OCI-LY1 (cell line): ENCODE results near the gene RPS24.

ENCODE experiments used
- H2AFZ ChIP-seq: fragments of 200-600 bp; sonication (generic), shearing (Covaris generic); 2 replicates; pipeline ENCODE4 v1.6.0; 2014; ENCODE audit warnings: antibody characterized with exemption, mild to moderate bottlenecking, low read length
- H3F3A ChIP-seq: fragments of 200-600 bp; sonication (generic), shearing (Covaris generic); 2 replicates; pipeline ENCODE4 v1.6.0; 2014; ENCODE audit warnings: mild to moderate bottlenecking, antibody characterized with exemption, low read length, moderate library complexity; ENCODE audit not compliant: insufficient read depth
- H3K27ac ChIP-seq: fragments of 200-600 bp; sonication (generic); 2 replicates; pipeline ENCODE4 v1.5.1; 2014; ENCODE audit warnings: low read length, mixed run types, mild to moderate bottlenecking, low read depth; ENCODE audit not compliant: poor library complexity, severe bottlenecking
- H3K27me3 ChIP-seq: fragments of 200-600 bp; sonication (generic); 2 replicates; pipeline ENCODE4 v1.6.0; 2014; ENCODE audit warnings: antibody characterized with exemption, mild to moderate bottlenecking, low read length, moderate library complexity; ENCODE audit not compliant: insufficient read depth
- H3K36me3 ChIP-seq: fragments of 200-600 bp; sonication (generic); 2 replicates; pipeline ENCODE4 v1.6.1; 2014; ENCODE audit warnings: mild to moderate bottlenecking, antibody characterized with exemption, low read length, moderate library complexity, mixed read lengths; ENCODE audit not compliant: insufficient read depth
- H3K4me1 ChIP-seq: fragments of 200-600 bp; sonication (generic); 2 replicates; pipeline ENCODE4 v1.5.1; 2014; ENCODE audit warnings: mild to moderate bottlenecking, low read length, moderate library complexity; ENCODE audit not compliant: insufficient read depth, severe bottlenecking
- H3K4me2 ChIP-seq: fragments of 200-600 bp; sonication (generic), shearing (Covaris generic); 2 replicates; pipeline ENCODE4 v1.6.1; 2014; ENCODE audit warnings: low read length
- H3K4me3 ChIP-seq: fragments of 200-600 bp; sonication (generic); 2 replicates; pipeline ENCODE4 v1.5.1; 2014; ENCODE audit warnings: low read length, low read depth, mild to moderate bottlenecking, mixed read lengths; ENCODE audit not compliant: poor library complexity, severe bottlenecking
- H3K79me2 ChIP-seq: fragments of 200-600 bp; shearing (Covaris generic); 2 replicates; pipeline ENCODE4 v1.6.1; 2016; ENCODE audit warnings: mixed run types, low read length, mixed read lengths; ENCODE audit not compliant: insufficient read depth
- H3K9ac ChIP-seq: fragments of 200-600 bp; sonication (generic), shearing (Covaris generic); 2 replicates; pipeline ENCODE4 v1.6.1; 2014; ENCODE audit warnings: mild to moderate bottlenecking, low read length, mixed read lengths
- H3K9me2 ChIP-seq: fragments of 200-600 bp; sonication (generic), shearing (Covaris generic); 2 replicates; pipeline ENCODE4 v1.6.1; 2014; ENCODE audit warnings: low read depth, mild to moderate bottlenecking, low read length, mixed read lengths
- H3K9me3 ChIP-seq: fragments of 200-600 bp; shearing (Covaris generic); 2 replicates; pipeline ENCODE4 v1.6.1; 2014; ENCODE audit warnings: low read length, mixed read lengths
- H4K20me1 ChIP-seq: fragments of 200-600 bp; sonication (generic), shearing (Covaris generic); 2 replicates; pipeline ENCODE4 v1.6.0; 2016; ENCODE audit warnings: mild to moderate bottlenecking, low read length; ENCODE audit not compliant: insufficient read depth
- EZH2 ChIP-seq: fragments of 200-600 bp; sonication (generic), shearing (Covaris generic); IDR thresholded peaks from 2 replicates; pipeline ENCODE4 v1.8.0; 2017; ENCODE audit warnings: borderline replicate concordance, mixed run types, mild to moderate bottlenecking, antibody characterized with exemption, low read length, moderate library complexity, mixed read lengths
- TF ChIP-seq, protein P1 (sequence below): fragments of 200-600 bp; sonication (generic), shearing (Covaris generic); IDR thresholded peaks from 2 replicates; pipeline ENCODE4 v1.5.1; 2017; ENCODE audit warnings: mild to moderate bottlenecking, antibody characterized with exemption, low read length, moderate library complexity, mixed read lengths

RPS24 gene

DNA sequence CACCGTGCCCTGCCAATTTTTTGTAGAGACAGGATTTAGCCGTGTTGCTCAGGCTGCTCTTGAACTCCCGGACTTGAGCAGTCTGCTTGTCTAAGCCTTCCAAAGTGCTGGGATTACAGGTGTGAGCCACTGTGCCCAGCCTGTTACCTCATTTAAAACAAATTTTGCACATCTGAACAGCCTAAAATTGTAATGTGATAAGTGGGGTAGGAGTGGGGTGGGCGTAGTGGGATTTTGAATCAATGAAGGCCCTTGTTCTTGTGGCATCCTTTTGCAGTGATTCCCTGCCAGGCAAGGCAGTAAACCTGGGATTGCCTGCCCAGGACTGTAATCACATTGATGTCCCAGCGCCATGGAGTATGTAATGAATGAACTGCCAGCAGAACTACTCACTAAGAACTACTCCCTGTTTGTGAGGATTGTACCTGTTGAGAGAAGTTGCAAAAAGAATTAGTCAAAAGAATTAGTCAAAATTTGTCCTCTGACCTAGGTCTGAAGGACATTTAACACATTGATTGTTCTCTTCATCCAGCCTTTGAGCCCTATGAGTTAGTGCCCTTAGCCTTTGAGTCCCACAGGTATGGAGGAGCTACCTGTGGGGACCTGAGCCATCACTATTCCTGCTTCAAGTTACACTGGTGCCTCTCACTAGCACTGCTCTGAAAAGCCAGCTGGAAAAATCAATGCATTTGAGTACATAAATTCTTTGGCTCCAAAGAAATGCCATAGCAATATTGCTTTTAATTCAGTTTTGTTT lies 5.3 kb downstream of the RPS24 start:
- Histone ChIP-seq H3K4me1 (peaks cover 31% of the 10 kb centered on the region), H3K9me3 (no peaks in the 10 kb centered on the region), H4K20me1 (peaks cover 2% of the 10 kb centered on the region; the same call in 1 of the 2 replicates), H3K9me2 (no peaks in the 10 kb centered on the region), H3K27me3 (no peaks in the 10 kb centered on the region), H3K79me2 (peaks cover 20% of the 10 kb centered on the region), H3F3A (peaks cover 4% of the 10 kb centered on the region; the same call in 1 of the 2 replicates), H3K27ac (no peak overlapping the region), H3K36me3 (peaks cover 93% of the 10 kb centered on the region), H3K4me3 (no peak overlapping the region), H3K9ac (no peak overlapping the region), H2AFZ (no peak overlapping the region), H3K4me2 (no peak overlapping the region)
- TF ChIP-seq, protein P1, sequence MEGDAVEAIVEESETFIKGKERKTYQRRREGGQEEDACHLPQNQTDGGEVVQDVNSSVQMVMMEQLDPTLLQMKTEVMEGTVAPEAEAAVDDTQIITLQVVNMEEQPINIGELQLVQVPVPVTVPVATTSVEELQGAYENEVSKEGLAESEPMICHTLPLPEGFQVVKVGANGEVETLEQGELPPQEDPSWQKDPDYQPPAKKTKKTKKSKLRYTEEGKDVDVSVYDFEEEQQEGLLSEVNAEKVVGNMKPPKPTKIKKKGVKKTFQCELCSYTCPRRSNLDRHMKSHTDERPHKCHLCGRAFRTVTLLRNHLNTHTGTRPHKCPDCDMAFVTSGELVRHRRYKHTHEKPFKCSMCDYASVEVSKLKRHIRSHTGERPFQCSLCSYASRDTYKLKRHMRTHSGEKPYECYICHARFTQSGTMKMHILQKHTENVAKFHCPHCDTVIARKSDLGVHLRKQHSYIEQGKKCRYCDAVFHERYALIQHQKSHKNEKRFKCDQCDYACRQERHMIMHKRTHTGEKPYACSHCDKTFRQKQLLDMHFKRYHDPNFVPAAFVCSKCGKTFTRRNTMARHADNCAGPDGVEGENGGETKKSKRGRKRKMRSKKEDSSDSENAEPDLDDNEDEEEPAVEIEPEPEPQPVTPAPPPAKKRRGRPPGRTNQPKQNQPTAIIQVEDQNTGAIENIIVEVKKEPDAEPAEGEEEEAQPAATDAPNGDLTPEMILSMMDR: no peak
- TF ChIP-seq EZH2: no peak

DNA sequence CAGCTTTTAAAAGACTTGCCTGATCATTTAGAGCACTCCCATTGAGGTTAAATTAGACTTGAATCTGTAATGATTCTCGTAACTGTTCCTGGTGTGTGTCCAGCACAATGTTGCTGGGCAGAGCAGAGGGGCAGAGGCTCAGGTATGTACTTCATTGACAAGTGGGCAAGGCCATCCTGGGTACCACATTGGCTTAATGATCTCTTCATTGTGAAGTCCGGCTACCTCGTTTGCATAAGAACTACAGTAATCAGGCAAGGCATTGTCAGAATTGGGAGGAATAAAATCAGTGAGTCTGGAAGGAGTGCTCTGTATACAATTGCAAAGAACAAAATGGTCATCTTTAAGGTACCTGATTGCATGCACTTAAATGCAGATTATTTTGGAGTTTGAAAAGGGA lies 6.1 kb downstream of the RPS24 start:
- Histone ChIP-seq H3K9ac (no peak overlapping the region), H2AFZ (no peak overlapping the region), H3F3A (peaks cover 4% of the 10 kb centered on the region; the same call in 1 of the 2 replicates), H4K20me1 (peaks cover 2% of the 10 kb centered on the region; the same call in 1 of the 2 replicates), H3K9me2 (no peaks in the 10 kb centered on the region), H3K9me3 (no peaks in the 10 kb centered on the region), H3K36me3 (peaks cover 87% of the 10 kb centered on the region), H3K4me1 (peaks cover 28% of the 10 kb centered on the region), H3K79me2 (peaks cover 13% of the 10 kb centered on the region), H3K27me3 (no peaks in the 10 kb centered on the region), H3K27ac (no peak overlapping the region), H3K4me3 (no peak overlapping the region), H3K4me2 (no peak overlapping the region)
- TF ChIP-seq EZH2: no peak
- TF ChIP-seq, protein P1: no peak

DNA sequence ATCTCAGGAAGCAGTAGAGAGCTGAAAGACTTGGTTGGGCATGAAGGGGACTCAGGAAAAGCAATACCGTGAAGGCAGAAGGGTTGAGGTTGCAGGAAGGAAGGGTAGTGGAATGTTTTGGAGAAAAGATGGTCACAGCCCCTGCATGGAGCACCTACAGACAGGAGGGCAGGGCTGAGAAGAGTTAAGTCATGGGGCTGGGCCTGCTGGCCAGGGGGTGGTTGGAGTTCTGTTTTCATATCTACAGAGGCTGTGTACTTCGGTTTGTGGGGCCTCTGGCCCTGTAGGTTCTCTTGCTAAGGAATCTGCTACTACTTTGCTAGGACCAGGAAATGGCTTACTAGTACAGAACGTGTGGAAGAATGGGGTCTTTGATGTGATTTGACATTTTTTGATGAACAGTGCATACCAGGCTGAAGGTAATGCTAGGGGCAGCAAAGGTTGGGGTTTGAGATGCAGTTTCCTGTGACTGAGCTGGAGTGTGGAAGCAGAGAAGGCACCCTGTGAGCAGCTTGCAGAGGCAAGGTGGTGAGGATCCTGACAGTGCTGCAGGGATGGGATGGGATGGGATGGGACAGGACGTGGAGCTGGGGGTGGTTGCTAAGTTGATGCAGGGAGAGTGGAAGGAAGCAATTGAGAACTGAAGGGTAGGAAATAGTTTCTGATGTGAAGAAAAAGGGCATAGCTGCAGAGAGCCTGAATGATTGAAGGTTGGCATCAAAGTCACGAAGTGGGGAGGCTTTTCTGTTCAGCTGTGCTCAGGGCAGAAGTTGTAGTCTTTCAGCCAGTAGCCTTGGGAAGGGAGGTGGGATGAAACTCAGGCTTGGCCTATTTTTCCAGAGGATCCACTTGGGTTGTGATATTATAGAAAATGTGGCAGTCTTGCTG lies 7.8 kb downstream of the RPS24 start:
- Histone ChIP-seq H3K4me1 (peaks cover 12% of the 10 kb centered on the region), H3K27ac (no peak overlapping the region), H4K20me1 (peaks cover 2% of the 10 kb centered on the region; the same call in 1 of the 2 replicates)

More for the DNA sequence above, 7.8 kb downstream of the RPS24 start:
- Histone ChIP-seq H3K4me2 (no peak overlapping the region), H3K79me2 (no peaks in the 10 kb centered on the region), H3K9me2 (no peaks in the 10 kb centered on the region), H3F3A (peaks cover 4% of the 10 kb centered on the region; the same call in 1 of the 2 replicates), H3K9me3 (no peaks in the 10 kb centered on the region), H3K27me3 (no peaks in the 10 kb centered on the region), H3K36me3 (peaks cover 70% of the 10 kb centered on the region), H3K9ac (no peak overlapping the region), H3K4me3 (no peak overlapping the region), H2AFZ (no peak overlapping the region)
- TF ChIP-seq, protein P1: no peak
- no peak for TF ChIP-seq EZH2
